Calu3 (cell line): ENCODE measurements around the gene FOXJ1. TPM values are rescaled to one million over a fixed set of nuclear protein-coding genes. Genes with fewer than 3 reads are reported as not detected.

Experiments
- BruUV-seq: library from RNA; stranded (reverse); fragments of 400-500 nt; replicated peaks from 2 replicates; lab custom pipeline; 2021; lab: Mats Ljungman, UMichigan
- CTCF ChIA-PET: fragments of 300-600 bp; sonication (Branson Sonifier 250); formaldehyde crosslinking; loops from one replicate; lab custom pipeline; 2022; ENCODE audit warnings: antibody characterized with exemption; lab: Charles Lee
- DNase-seq: peaks from one replicate; pipeline ENCODE4 v3.0.0; 2022
- H3K27ac Mint-ChIP-seq: one replicate; pipeline ENCODE4 v1.8.0; 2022; ENCODE audit warnings: mixed read lengths; ENCODE audit not compliant: unreplicated experiment
- H3K27me3 Mint-ChIP-seq: one replicate; pipeline ENCODE4 v1.8.0; 2022; ENCODE audit warnings: mixed read lengths; ENCODE audit not compliant: unreplicated experiment
- H3K36me3 Mint-ChIP-seq: one replicate; pipeline ENCODE4 v1.8.0; 2022; ENCODE audit warnings: mild to moderate bottlenecking, moderate library complexity, mixed read lengths; ENCODE audit not compliant: insufficient read depth, unreplicated experiment
- H3K4me1 Mint-ChIP-seq: one replicate; pipeline ENCODE4 v1.8.0; 2022; ENCODE audit warnings: mild to moderate bottlenecking, low read depth, mixed read lengths; ENCODE audit not compliant: unreplicated experiment
- H3K4me3 Mint-ChIP-seq: one replicate; pipeline ENCODE4 v1.8.0; 2022; ENCODE audit warnings: mild to moderate bottlenecking, low read depth, moderate library complexity, mixed read lengths; ENCODE audit not compliant: unreplicated experiment
- H3K9me3 Mint-ChIP-seq: one replicate; pipeline ENCODE4 v1.8.0; 2022; ENCODE audit warnings: low read depth, mixed read lengths; ENCODE audit not compliant: unreplicated experiment
- intact Hi-C: fragments of 100-400 bp; cut with micrococcal nuclease; formaldehyde crosslinking; loops from one replicate; pipeline ENCODE4 v1.10.0; 2022; ENCODE audit not compliant: unreplicated experiment
- total RNA-seq: library from RNA; stranded (reverse); gene quantifications from 2 replicates; pipeline ENCODE4 v1.2.3, GENCODE V29; 2022
- TF ChIP-seq, protein P1 (sequence below): fragments of 200-600 bp; IDR thresholded peaks from one replicate; pipeline ENCODE4 v1.8.0; 2022; ENCODE audit warnings: antibody characterized with exemption; ENCODE audit not compliant: unreplicated experiment

The FOXJ1 gene
- total RNA-seq, 1 experiment from 2014 or later, result not detected

DNA sequence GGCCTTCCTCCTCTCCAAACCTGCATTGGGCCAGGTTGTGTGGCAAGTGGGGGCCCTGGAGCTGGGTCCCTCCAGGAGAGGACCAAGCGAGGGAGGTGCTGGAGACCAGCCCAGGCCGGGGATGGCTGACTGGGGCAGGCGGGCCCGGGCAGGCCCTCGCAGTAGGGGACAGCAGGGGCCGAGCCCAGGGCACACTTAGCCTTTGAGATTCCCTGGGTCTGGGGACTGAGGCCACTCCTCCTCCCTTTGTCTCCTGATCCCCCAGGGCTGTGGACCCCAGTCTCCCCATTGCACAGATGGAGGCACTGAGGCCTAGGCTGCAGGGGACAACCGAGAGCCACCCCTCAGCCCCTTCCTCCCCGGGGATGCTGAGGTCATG lies 5.2 kb downstream of the FOXJ1 start:
- BruUV-seq, result no TSS peak
- H3K27ac Mint-ChIP-seq, result no peak overlapping the region
- no peak overlapping the region for H3K4me3 Mint-ChIP-seq
- H3K36me3 Mint-ChIP-seq, result peaks cover 13% of the 10 kb centered on the region
- DNase-seq, result no peak
- H3K4me1 Mint-ChIP-seq, result peaks cover 27% of the 10 kb centered on the region
- CTCF ChIA-PET, result interaction anchor here (1.2 kb wide), 1 partner anchor 144 kb away, joined by 3 read pairs; no protein-coding TSS in a partner anchor
- H3K9me3 Mint-ChIP-seq, result no peaks in the 10 kb centered on the region
- intact Hi-C loops, result no loop called here
- TF ChIP-seq, protein P1, sequence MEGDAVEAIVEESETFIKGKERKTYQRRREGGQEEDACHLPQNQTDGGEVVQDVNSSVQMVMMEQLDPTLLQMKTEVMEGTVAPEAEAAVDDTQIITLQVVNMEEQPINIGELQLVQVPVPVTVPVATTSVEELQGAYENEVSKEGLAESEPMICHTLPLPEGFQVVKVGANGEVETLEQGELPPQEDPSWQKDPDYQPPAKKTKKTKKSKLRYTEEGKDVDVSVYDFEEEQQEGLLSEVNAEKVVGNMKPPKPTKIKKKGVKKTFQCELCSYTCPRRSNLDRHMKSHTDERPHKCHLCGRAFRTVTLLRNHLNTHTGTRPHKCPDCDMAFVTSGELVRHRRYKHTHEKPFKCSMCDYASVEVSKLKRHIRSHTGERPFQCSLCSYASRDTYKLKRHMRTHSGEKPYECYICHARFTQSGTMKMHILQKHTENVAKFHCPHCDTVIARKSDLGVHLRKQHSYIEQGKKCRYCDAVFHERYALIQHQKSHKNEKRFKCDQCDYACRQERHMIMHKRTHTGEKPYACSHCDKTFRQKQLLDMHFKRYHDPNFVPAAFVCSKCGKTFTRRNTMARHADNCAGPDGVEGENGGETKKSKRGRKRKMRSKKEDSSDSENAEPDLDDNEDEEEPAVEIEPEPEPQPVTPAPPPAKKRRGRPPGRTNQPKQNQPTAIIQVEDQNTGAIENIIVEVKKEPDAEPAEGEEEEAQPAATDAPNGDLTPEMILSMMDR, result no peak
- peaks cover 13% of the 10 kb centered on the region for H3K27me3 Mint-ChIP-seq

DNA sequence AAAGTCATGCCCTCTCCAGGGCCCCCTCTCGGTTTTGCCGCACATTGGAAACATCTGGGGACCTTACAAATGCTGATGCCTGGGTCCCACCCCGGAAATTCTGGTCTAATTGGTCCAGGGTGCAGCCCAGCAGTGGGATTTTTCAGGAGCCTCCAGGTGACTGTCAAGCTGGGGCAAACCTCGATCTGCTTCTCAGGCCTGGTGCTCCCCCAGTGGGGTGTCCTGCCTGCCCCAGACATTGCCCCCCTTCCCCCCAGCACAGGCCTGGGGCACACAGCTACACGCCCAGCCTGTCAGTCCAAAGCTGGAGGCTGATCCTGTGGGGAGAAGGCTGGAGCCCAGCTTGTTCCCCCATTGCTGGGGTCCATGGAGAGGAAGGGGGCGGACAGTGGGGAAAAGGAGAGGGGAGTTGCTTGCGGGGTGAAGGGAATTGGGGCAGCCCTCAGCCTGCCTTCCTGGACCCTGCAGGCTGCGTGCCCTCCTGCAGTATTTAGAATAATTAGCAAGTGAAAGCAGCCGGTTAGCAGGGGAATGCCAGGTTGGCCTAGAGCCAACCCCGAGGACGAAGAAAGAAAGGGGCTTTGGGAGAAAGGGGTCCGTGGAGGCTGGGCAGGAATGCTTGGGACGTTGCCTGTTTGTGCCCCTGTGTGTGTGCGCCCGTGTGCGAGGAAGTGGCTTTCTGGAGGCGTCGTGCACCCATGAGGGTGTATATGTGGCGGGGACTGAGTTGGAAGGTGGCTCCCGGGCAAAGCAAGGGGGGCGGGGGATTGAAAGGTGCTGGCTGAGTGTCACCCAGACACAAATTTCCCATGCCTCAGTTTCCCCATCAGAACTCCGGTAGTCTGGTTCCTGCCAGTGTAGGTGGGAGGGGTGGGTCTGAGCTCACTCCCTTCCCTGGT lies 5.9 kb downstream of the FOXJ1 start:
- intact Hi-C loops, result no loop called here
- Mint-ChIP-seq H3K4me1 (peaks cover 27% of the 10 kb centered on the region), H3K27me3 (peaks cover 13% of the 10 kb centered on the region), H3K4me3 (no peak overlapping the region), H3K9me3 (no peaks in the 10 kb centered on the region), H3K36me3 (peaks cover 13% of the 10 kb centered on the region), H3K27ac (no peak overlapping the region)
- TF ChIP-seq, protein P1, result no peak
- DNase-seq, result no peak
- CTCF ChIA-PET, result interaction anchor here (1.2 kb wide), 1 partner anchor 145 kb away, joined by 3 read pairs; no protein-coding TSS in a partner anchor
- no TSS peak for BruUV-seq

DNA sequence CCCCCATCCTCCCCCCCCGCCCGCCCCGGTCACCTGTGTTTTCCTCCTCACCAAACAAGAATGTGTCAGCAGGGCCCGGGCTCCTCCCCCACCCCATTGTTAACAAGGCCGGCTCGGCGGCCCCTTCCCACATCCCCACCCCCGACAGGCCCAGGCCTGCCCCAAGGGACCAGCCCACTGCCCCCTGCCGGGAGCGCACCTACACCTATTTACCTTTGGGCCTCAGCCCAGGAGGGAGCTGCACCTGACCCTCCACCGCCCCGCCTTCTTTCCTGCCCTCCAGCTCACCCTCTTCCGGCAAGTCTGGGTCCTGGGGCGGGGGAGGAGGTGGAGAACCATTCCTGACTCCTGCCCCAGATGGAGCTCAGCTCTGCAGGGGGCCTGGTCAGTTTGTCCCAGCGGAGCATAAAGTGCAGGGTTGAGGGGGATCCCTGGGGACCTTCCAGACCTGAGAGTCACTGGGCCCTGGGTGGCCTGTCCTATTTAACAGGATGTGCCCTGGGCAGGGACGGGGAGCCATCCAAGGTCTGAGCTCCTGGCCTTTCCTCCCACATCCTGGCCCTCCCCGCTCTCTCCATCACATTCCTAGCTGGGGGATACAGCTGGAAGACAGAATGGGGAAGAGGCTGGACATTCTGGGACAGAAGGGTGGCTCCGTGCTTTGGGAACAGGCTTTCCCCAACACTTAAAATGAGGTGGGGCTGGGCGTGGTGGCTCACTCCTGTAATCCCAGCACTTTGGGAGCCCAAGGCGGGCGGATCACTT lies 8.3 kb downstream of the FOXJ1 start:
- TF ChIP-seq, protein P1, result no peak
- BruUV-seq, result no TSS peak
- no peaks in the 10 kb centered on the region for H3K9me3 Mint-ChIP-seq
- H3K4me3 Mint-ChIP-seq, result peak overlapping the region; percentile 55
- H3K36me3 Mint-ChIP-seq, result peaks cover 4% of the 10 kb centered on the region
- H3K4me1 Mint-ChIP-seq, result peaks cover 18% of the 10 kb centered on the region
- DNase-seq, result peak; percentile 82
- H3K27me3 Mint-ChIP-seq, result no peaks in the 10 kb centered on the region
- intact Hi-C loops, result no loop called here
- no peak overlapping the region for H3K27ac Mint-ChIP-seq
- CTCF ChIA-PET, result interaction anchor here (0.6 to 2.2 kb wide), 10 partner anchors 11 to 284 kb away, joined by 3 to 21 read pairs (median 4); no protein-coding TSS in a partner anchor

DNA sequence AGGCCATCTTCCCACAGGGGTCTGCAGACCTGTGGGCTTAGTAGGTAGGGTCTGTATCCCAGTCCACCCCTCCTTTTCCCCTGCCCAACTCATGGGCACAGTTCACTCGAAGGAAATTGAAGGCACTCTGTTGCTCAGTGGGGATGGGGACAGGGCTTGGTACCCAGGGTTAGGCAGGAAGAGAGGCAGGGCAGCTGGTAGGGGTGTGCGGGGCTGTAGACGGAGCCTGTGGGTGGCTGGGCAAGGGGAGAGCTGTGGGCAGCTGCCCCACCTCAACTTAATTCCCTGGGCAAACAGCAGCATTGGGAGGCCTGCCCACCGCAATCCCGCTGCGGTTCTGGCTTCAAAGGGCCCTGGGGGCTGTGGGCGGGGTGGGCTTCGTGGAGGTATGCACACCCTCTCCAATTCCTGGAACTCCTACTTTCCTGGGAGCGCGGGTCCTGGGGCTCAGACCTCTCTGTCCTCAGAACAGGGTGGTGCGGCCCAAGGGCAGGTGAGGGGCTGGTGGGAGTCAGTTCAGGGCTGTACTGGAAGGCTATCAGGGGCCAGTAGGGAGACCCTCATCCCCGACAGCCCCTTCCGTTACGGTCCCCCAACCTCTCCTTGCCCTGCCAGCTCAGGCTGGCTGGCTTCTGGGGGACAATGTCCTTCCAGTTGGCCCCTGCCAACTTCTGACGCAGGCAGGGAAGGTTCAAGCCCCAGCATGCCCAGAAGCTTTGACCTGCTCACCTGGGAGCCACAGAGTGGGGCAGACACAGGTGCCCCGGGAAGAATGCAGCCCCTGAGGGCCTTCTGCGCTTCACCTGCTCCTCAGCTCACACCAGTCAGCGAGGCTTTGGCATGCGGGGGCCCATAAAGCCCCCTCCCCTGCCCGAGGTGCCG lies 9.1 kb downstream of the FOXJ1 start:
- Mint-ChIP-seq H3K9me3 (no peaks in the 10 kb centered on the region), H3K4me1 (peaks cover 18% of the 10 kb centered on the region), H3K27me3 (no peaks in the 10 kb centered on the region), H3K4me3 (peak overlapping the region; percentile 55), H3K36me3 (peaks cover 4% of the 10 kb centered on the region), H3K27ac (no peak overlapping the region)
- intact Hi-C loops, result no loop called here
- no peak for DNase-seq
- CTCF ChIA-PET, result interaction anchor here (1.1 to 2.2 kb wide), 4 partner anchors 10 to 148 kb away, joined by 3 to 21 read pairs (median 12); no protein-coding TSS in a partner anchor
- TF ChIP-seq, protein P1, result no peak
- BruUV-seq, result no TSS peak
